BLaER1 treated with 17β-estradiol and CSF1 and Interleukin-3, amounts not matched to agents 10 nM and 100 nM (cell line): ENCODE results near the gene CGA.

ENCODE experiments used
- H3K27ac ChIP-seq, 11 experiments: shearing (Covaris generic); formaldehyde crosslinking; 2 replicates each; pipeline ENCODE4 v1.8.1; 2022
- H3K27me3 ChIP-seq, 11 experiments: shearing (Covaris generic); formaldehyde crosslinking; 2 replicates each; pipeline ENCODE4 v1.8.1; 2022
- H3K36me3 ChIP-seq, 11 experiments: shearing (Covaris generic); formaldehyde crosslinking; 2 replicates each; pipeline ENCODE4 v1.8.1; 2022
- H3K4me1 ChIP-seq, 10 experiments: shearing (Covaris generic); formaldehyde crosslinking; 2 replicates each; pipeline ENCODE4 v1.8.1; 2022
- H3K4me2 ChIP-seq, 11 experiments: shearing (Covaris generic); formaldehyde crosslinking; 2 replicates each; pipeline ENCODE4 v1.8.1; 2022
- H3K4me3 ChIP-seq, 10 experiments: shearing (Covaris generic); formaldehyde crosslinking; 2 replicates each; pipeline ENCODE4 v1.8.1; 2022
- H3K9ac ChIP-seq, 11 experiments: shearing (Covaris generic); formaldehyde crosslinking; 2 replicates each; pipeline ENCODE4 v1.8.1; 2022
- H3K9me3 ChIP-seq, 11 experiments: shearing (Covaris generic); formaldehyde crosslinking; replicated peaks in 1 of 11; 2 replicates each; pipeline ENCODE4 v1.8.1; 2022
- H4K20me1 ChIP-seq, 11 experiments: shearing (Covaris generic); formaldehyde crosslinking; 2 replicates each; pipeline ENCODE4 v1.8.1; 2022
- Cebpa-rat ChIP-seq, 11 experiments: shearing (Covaris generic); IDR thresholded peaks; 2 replicates each; pipeline ENCODE4 v1.8.1; 2022

CGA gene

DNA sequence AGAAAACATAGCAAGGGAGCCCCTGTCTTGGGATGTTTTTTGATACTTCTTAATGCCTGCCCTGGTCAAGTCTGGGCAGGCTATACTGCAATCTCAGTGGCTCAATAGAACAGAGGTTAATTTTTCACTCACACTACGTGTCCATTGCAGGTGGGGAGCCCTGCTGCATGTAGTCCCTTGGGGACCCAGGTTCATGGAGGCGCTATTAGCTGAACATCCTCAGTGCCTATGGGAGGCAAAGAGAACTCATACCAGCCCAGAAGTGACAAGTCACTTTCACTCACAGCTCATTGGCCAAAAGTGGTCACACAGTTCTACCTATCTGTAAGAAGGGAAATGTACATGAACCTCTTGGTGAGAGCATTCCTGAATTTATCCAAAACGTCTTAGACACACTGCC is 23.2 kb downstream of the CGA start:
- Histone ChIP-seq H4K20me1 (no peaks in the 10 kb centered on the region), H3K27me3 (no peaks in the 10 kb centered on the region), H3K27ac (no peak overlapping the region), H3K4me3 (no peak overlapping the region), H3K4me2 (no peak overlapping the region), H3K36me3 (no peaks in the 10 kb centered on the region), H3K4me1 (peaks cover 0 to 5% (median 0%) of the 10 kb centered on the region in 10 experiments; a peak in 3 of 20 replicates), H3K9me3 (no peaks in the 10 kb centered on the region), H3K9ac (no peak overlapping the region)
- TF ChIP-seq Cebpa-rat (IDR thresholded peaks at IDR 0.05) = no peak

DNA sequence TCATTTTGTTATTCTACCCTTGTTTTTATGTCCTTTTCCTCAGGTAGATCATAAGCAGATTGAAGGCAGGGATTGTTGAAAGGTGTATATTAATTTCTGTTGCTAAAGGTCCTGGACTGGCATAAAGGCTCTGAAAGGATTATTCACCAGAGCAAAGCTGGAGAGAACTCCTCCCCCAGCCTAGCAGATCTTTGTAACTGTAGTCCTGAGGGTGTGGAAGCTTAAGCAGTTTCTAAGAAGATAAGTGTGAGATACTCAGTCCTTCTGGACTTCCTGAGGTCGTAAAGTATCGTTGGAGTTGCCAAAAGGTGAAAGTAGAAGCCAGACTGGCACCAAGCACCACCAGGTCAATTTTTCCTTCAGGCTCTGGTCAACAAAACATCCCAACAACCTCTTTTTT is 24.2 kb downstream of the CGA start:
- H3K36me3 ChIP-seq = no peaks in the 10 kb centered on the region
- H3K4me1 ChIP-seq = peaks cover 0 to 6% (median 0%) of the 10 kb centered on the region in 10 experiments; a peak in 3 of 20 replicates
- no peaks in the 10 kb centered on the region for H3K27me3 ChIP-seq
- no peaks in the 10 kb centered on the region for H4K20me1 ChIP-seq
- H3K27ac ChIP-seq = no peak overlapping the region
- H3K4me2 ChIP-seq = no peak overlapping the region
- TF ChIP-seq Cebpa-rat (IDR thresholded peaks at IDR 0.05) = no peak
- H3K4me3 ChIP-seq = no peak overlapping the region
- no peaks in the 10 kb centered on the region for H3K9me3 ChIP-seq
- H3K9ac ChIP-seq = no peak overlapping the region

- TF ChIP-seq Cebpa-rat (IDR thresholded peaks at IDR 0.05) = no peak
- peaks cover 0 to 6% (median 0%) of the 10 kb centered on the region in 10 experiments; a peak in 3 of 20 replicates for H3K4me1 ChIP-seq
- no peaks in the 10 kb centered on the region for H4K20me1 ChIP-seq
- H3K9me3 ChIP-seq = no peaks in the 10 kb centered on the region
- H3K36me3 ChIP-seq = no peaks in the 10 kb centered on the region
- no peak overlapping the region for H3K4me3 ChIP-seq
- H3K27me3 ChIP-seq = no peaks in the 10 kb centered on the region
- H3K27ac ChIP-seq = no peak overlapping the region
- no peak overlapping the region for H3K4me2 ChIP-seq
- H3K9ac ChIP-seq = no peak overlapping the region
These were observed 26.1 kb downstream of the CGA start for GRCh38 chr6:87068795-87069194.

GRCh38 chr6:87066449-87067333 is 28.2 kb downstream of the CGA start:
- Histone ChIP-seq H3K9me3 (no peaks in the 10 kb centered on the region), H3K9ac (no peak overlapping the region), H3K36me3 (no peaks in the 10 kb centered on the region), H4K20me1 (no peaks in the 10 kb centered on the region), H3K4me1 (peaks cover 0 to 6% (median 0%) of the 10 kb centered on the region in 10 experiments; a peak in 3 of 20 replicates), H3K27me3 (no peaks in the 10 kb centered on the region), H3K4me2 (0 out of 22 replicates have a peak overlapping the region, but pooled peaks of 1 of the 11 experiments have one; percentile 3), H3K27ac (no peak overlapping the region), H3K4me3 (no peak overlapping the region)
- no peak for TF ChIP-seq Cebpa-rat (IDR thresholded peaks at IDR 0.05)

GRCh38 chr6:87065117-87065516 is 29.8 kb downstream of the CGA start:
- TF ChIP-seq Cebpa-rat (IDR thresholded peaks at IDR 0.05) = no peak
- H3K4me3 ChIP-seq = no peak overlapping the region
- H3K4me2 ChIP-seq = no peak overlapping the region

DNA sequence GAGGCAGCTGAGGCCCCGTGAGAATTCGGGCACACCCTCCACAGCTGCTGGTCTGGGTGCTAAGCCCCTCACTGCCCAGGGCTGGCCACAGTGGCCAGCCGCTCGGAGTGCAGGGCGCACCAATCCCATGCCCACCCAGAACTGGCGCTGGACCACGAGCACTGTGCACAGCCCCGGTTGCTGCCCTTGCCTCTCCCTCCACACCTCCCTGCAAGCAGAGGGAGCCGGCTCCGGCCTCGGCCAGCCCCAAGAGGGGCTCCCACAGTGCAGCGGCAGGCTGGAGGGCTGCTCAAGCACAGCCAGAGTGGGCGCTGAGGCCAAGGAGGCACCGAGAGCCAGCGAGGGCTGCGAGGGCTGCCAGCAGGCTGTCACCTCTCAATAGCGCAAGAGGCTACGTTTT is 35.0 kb downstream of the CGA start:
- H3K4me2 ChIP-seq = no peak overlapping the region
- no peak overlapping the region for H3K9ac ChIP-seq
- H4K20me1 ChIP-seq = no peaks in the 10 kb centered on the region
- no peak for TF ChIP-seq Cebpa-rat (IDR thresholded peaks at IDR 0.05)
- H3K4me3 ChIP-seq = no peak overlapping the region
- H3K9me3 ChIP-seq = no peaks in the 10 kb centered on the region
- no peaks in the 10 kb centered on the region for H3K36me3 ChIP-seq
- H3K27ac ChIP-seq = no peak overlapping the region
- no peaks in the 10 kb centered on the region for H3K27me3 ChIP-seq
- peaks cover 0 to 7% (median under 1%) of the 10 kb centered on the region in 10 experiments; a peak in 6 of 20 replicates for H3K4me1 ChIP-seq

More at GRCh38 chr6:87065117-87065516, 29.8 kb downstream of the CGA start:
- H3K4me1 ChIP-seq = peaks cover 0 to 6% (median 0%) of the 10 kb centered on the region in 10 experiments; a peak in 3 of 20 replicates
- no peaks in the 10 kb centered on the region for H4K20me1 ChIP-seq
- no peak overlapping the region for H3K9ac ChIP-seq
- H3K36me3 ChIP-seq = no peaks in the 10 kb centered on the region
- no peak overlapping the region for H3K27ac ChIP-seq
- H3K27me3 ChIP-seq = no peaks in the 10 kb centered on the region
- H3K9me3 ChIP-seq = no peaks in the 10 kb centered on the region

DNA sequence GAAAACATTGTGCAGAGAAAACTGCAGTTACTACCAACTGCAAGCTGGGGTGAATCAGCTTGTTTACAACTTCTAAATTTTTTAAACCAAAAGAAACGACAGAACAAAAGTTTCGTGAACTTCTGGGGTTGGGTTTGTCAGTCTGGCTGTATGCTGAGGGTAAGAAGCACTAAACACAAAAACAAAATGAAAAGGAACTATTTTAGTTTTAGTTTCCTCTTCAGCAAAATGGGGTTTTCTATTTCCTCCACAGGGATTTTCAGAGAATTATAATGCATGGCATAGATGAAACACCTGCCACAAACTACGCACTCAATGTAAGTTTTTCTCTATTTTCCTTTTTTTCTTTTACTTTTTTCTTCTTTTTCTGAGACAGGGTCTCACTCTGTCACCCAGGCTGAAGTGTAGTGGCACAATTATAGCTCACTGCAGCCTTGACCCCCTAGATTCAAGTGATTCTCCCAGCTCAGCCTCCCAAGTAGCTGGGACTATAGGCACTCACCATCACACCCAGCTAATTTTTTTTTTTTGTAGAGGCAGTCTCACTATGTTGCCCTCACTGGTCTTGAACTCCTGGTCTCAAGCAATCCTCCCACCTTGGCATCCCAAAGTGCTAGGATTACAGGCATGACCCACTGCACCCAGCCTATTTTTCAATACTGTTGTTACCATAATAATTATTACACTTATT is 40.6 kb downstream of the CGA start:
- H3K4me3 ChIP-seq = peak overlapping the region in 2 of 10 experiments; percentile 34 to 46; a peak in 3 of 20 replicates
- H3K36me3 ChIP-seq = no peaks in the 10 kb centered on the region
- H3K27ac ChIP-seq = no peak overlapping the region
- peak overlapping the region in 1 of 11 experiments; percentile 29; a peak in 3 of 22 replicates for H3K9ac ChIP-seq
- no peak for TF ChIP-seq Cebpa-rat (IDR thresholded peaks at IDR 0.05)
- H3K27me3 ChIP-seq = no peaks in the 10 kb centered on the region
- no peaks in the 10 kb centered on the region for H3K9me3 ChIP-seq
- H4K20me1 ChIP-seq = no peaks in the 10 kb centered on the region
- peaks cover 3 to 35% (median 18%) of the 10 kb centered on the region in 10 experiments; a peak in 16 of 20 replicates for H3K4me1 ChIP-seq
- H3K4me2 ChIP-seq = peak overlapping the region in 10 of 11 experiments; percentile 15 to 73 (median 52); a peak in 19 of 22 replicates

GRCh38 chr6:87053312-87053711 is 41.6 kb downstream of the CGA start:
- TF ChIP-seq Cebpa-rat (IDR thresholded peaks at IDR 0.05) = no peak
- Histone ChIP-seq H3K9ac (no peak overlapping the region), H3K4me1 (peaks cover 3 to 37% (median 20%) of the 10 kb centered on the region in 10 experiments; a peak in 16 of 20 replicates), H4K20me1 (no peaks in the 10 kb centered on the region), H3K4me2 (peak overlapping the region in 9 of 11 experiments; percentile 15 to 73 (median 54); a peak in 11 of 22 replicates), H3K27ac (no peak overlapping the region), H3K36me3 (no peaks in the 10 kb centered on the region), H3K9me3 (no peaks in the 10 kb centered on the region), H3K4me3 (no peak overlapping the region; a peak in 1 of 20 replicates), H3K27me3 (no peaks in the 10 kb centered on the region)

- no peak for TF ChIP-seq Cebpa-rat (IDR thresholded peaks at IDR 0.05)
- Histone ChIP-seq H4K20me1 (no peaks in the 10 kb centered on the region), H3K4me1 (peaks cover 3 to 29% (median 18%) of the 10 kb centered on the region in 10 experiments; a peak in 16 of 20 replicates), H3K36me3 (no peaks in the 10 kb centered on the region), H3K4me3 (no peak overlapping the region), H3K27me3 (no peaks in the 10 kb centered on the region), H3K4me2 (peak overlapping the region in 6 of 11 experiments; percentile 24 to 60 (median 42); a peak in 8 of 22 replicates), H3K9me3 (no peaks in the 10 kb centered on the region), H3K27ac (no peak overlapping the region), H3K9ac (no peak overlapping the region)
These were observed 45.1 kb downstream of the CGA start for GRCh38 chr6:87049779-87050178.
